Calu3 (cell line): ENCODE results near the gene RTEL1. TPM values are rescaled to one million over a fixed set of nuclear protein-coding genes. Genes with fewer than 3 reads are reported as not detected.

ENCODE experiments used
- BruUV-seq: library from RNA; stranded (reverse); fragments of 400-500 nt; replicated peaks from 2 replicates; lab custom pipeline; 2021; lab: Mats Ljungman, UMichigan
- CTCF ChIA-PET: fragments of 300-600 bp; sonication (Branson Sonifier 250); formaldehyde crosslinking; loops from one replicate; lab custom pipeline; 2022; ENCODE audit warnings: antibody characterized with exemption; lab: Charles Lee
- DNase-seq: peaks from one replicate; pipeline ENCODE4 v3.0.0; 2022
- H3K27ac Mint-ChIP-seq: one replicate; pipeline ENCODE4 v1.8.0; 2022; ENCODE audit warnings: mixed read lengths; ENCODE audit not compliant: unreplicated experiment
- H3K27me3 Mint-ChIP-seq: one replicate; pipeline ENCODE4 v1.8.0; 2022; ENCODE audit warnings: mixed read lengths; ENCODE audit not compliant: unreplicated experiment
- H3K36me3 Mint-ChIP-seq: one replicate; pipeline ENCODE4 v1.8.0; 2022; ENCODE audit warnings: mild to moderate bottlenecking, moderate library complexity, mixed read lengths; ENCODE audit not compliant: insufficient read depth, unreplicated experiment
- H3K4me1 Mint-ChIP-seq: one replicate; pipeline ENCODE4 v1.8.0; 2022; ENCODE audit warnings: mild to moderate bottlenecking, low read depth, mixed read lengths; ENCODE audit not compliant: unreplicated experiment
- H3K4me3 Mint-ChIP-seq: one replicate; pipeline ENCODE4 v1.8.0; 2022; ENCODE audit warnings: mild to moderate bottlenecking, low read depth, moderate library complexity, mixed read lengths; ENCODE audit not compliant: unreplicated experiment
- H3K9me3 Mint-ChIP-seq: one replicate; pipeline ENCODE4 v1.8.0; 2022; ENCODE audit warnings: low read depth, mixed read lengths; ENCODE audit not compliant: unreplicated experiment
- CTCF ChIP-seq: fragments of 200-600 bp; IDR thresholded peaks from one replicate; pipeline ENCODE4 v1.8.0; 2022; ENCODE audit warnings: antibody characterized with exemption; ENCODE audit not compliant: unreplicated experiment
- intact Hi-C: fragments of 100-400 bp; cut with micrococcal nuclease; formaldehyde crosslinking; loops from one replicate; pipeline ENCODE4 v1.10.0; 2022; ENCODE audit not compliant: unreplicated experiment
- total RNA-seq: library from RNA; stranded (reverse); gene quantifications from 2 replicates; pipeline ENCODE4 v1.2.3, GENCODE V29; 2022

The RTEL1 gene
- total RNA-seq, 1 experiment from 2014 or later, result 39.1 TPM

- peak; percentile 99 for DNase-seq
- Mint-ChIP-seq H3K27ac (peak overlapping the region; percentile 60), H3K27me3 (no peaks in the 10 kb centered on the region), H3K4me3 (peak overlapping the region; percentile 73), H3K4me1 (peaks cover 8% of the 10 kb centered on the region), H3K9me3 (no peaks in the 10 kb centered on the region), H3K36me3 (peaks cover 24% of the 10 kb centered on the region)
- CTCF ChIA-PET, result interaction anchor here (0.6 to 1.8 kb wide), 18 partner anchors 10 to 327 kb away, joined by 3 to 37 read pairs (median 4); partner anchors contain the start of genes GMEB2, HELZ2, PTK6 and RTEL1
- intact Hi-C loops, result no loop called here
- BruUV-seq, result no TSS peak
- TF ChIP-seq CTCF, result peak; percentile 61
Observed at GRCh38 chr20:63641792-63642523, 16.2 kb upstream of the RTEL1 start.

- DNase-seq, result no peak
- H3K27me3 Mint-ChIP-seq, result no peaks in the 10 kb centered on the region
- H3K4me3 Mint-ChIP-seq, result peak overlapping the region; percentile 73
- no peak for TF ChIP-seq CTCF
- H3K27ac Mint-ChIP-seq, result peak overlapping the region; percentile 60
- H3K9me3 Mint-ChIP-seq, result no peaks in the 10 kb centered on the region
- H3K4me1 Mint-ChIP-seq, result peaks cover 8% of the 10 kb centered on the region
- CTCF ChIA-PET, result interaction anchor here (0.6 to 1.8 kb wide), 10 partner anchors 9 to 221 kb away, joined by 3 to 37 read pairs (median 6); partner anchors contain the start of genes GMEB2, PTK6 and RTEL1
- H3K36me3 Mint-ChIP-seq, result peaks cover 24% of the 10 kb centered on the region
- BruUV-seq, result no TSS peak
- intact Hi-C loops, result no loop called here
Observed at GRCh38 chr20:63642527-63643247, 15.4 kb upstream of the RTEL1 start.

GRCh38 chr20:63643499-63643898 lies 14.6 kb upstream of the RTEL1 start:
- TF ChIP-seq CTCF, result no peak
- no peak for DNase-seq
- no peaks in the 10 kb centered on the region for H3K9me3 Mint-ChIP-seq
- CTCF ChIA-PET, result no interaction called here
- peaks cover 8% of the 10 kb centered on the region for H3K4me1 Mint-ChIP-seq
- no TSS peak for BruUV-seq
- peaks cover 24% of the 10 kb centered on the region for H3K36me3 Mint-ChIP-seq
- H3K4me3 Mint-ChIP-seq, result peak overlapping the region; percentile 73
- peaks cover 7% of the 10 kb centered on the region for H3K27me3 Mint-ChIP-seq
- intact Hi-C loops, result no loop called here
- peak overlapping the region; percentile 6 for H3K27ac Mint-ChIP-seq

GRCh38 chr20:63643946-63644345 lies 14.2 kb upstream of the RTEL1 start:
- Mint-ChIP-seq H3K27me3 (peaks cover 11% of the 10 kb centered on the region), H3K4me3 (peak overlapping the region; percentile 73), H3K36me3 (peaks cover 24% of the 10 kb centered on the region), H3K4me1 (peaks cover 8% of the 10 kb centered on the region), H3K9me3 (no peaks in the 10 kb centered on the region), H3K27ac (no peak overlapping the region)
- no peak for DNase-seq
- CTCF ChIA-PET, result no interaction called here
- intact Hi-C loops, result no loop called here
- TF ChIP-seq CTCF, result no peak
- BruUV-seq, result no TSS peak
